HCT116 (cell line): Measurements from ENCODE around the gene SNAPC1. TPM values are rescaled to one million over a fixed set of nuclear protein-coding genes. Genes with fewer than 3 reads are reported as not detected.

ENCODE experiments used
- ATAC-seq: fragments of 200-7000 bp; cut with Tn5 transposase; 2 replicates; pipeline ENCODE4 v1.9.1; 2020; ENCODE audit warnings: mild to moderate bottlenecking, moderate library complexity
- BruUV-seq: library from RNA; stranded (reverse); fragments of 400-500 nt; replicated peaks from 2 replicates; lab custom pipeline; 2021; lab: Mats Ljungman, UMichigan
- CTCF ChIA-PET: fragments of 300-600 bp; sonication (Branson Sonifier 250); formaldehyde crosslinking; loops from one replicate; lab custom pipeline; 2021; ENCODE audit warnings: antibody characterized with exemption; lab: Charles Lee
- POLR2A ChIA-PET: fragments of 300-600, 350-600 bp; sonication (Branson Sonifier 250); formaldehyde crosslinking; loops from one replicate; lab custom pipeline; 2021; ENCODE audit warnings: antibody characterized with exemption; lab: Charles Lee
- RAD21 ChIA-PET, 2 experiments: fragments of 300-600 bp; sonication (Branson Sonifier 250); formaldehyde crosslinking; loops; one replicate each; lab custom pipeline; 2023; ENCODE audit warnings: low total read pairs in 2 of 2; ENCODE audit not compliant: uncharacterized antibody in 2 of 2, unreplicated experiment in 2 of 2, low non-redundant PET in 1 of 2; lab: Charles Lee
- DNase-seq: peaks from one replicate; pipeline ENCODE4 v3.0.0-alpha.2; 2010; ENCODE audit warnings: low read depth, low spot score
- H2AFZ ChIP-seq: fragments of 200-600 bp; shearing (Covaris generic), sonication (generic); 2 replicates; pipeline ENCODE4 v1.6.1; 2017; ENCODE audit warnings: low read depth, mixed run types, mixed read lengths, antibody characterized with exemption, low read length; ENCODE audit not compliant: poor library complexity, severe bottlenecking
- H3K27ac ChIP-seq: 2 replicates; pipeline ENCODE4 v1.5.1; 2012; ENCODE audit warnings: low read depth, low read length
- H3K27me3 ChIP-seq: fragments of 200-600 bp; sonication (generic); 2 replicates; pipeline ENCODE4 v1.6.1; 2016; ENCODE audit warnings: mixed run types, low read length, mixed read lengths; ENCODE audit not compliant: insufficient read depth
- H3K36me3 ChIP-seq, 2 experiments: fragments of 200-500 bp in 1 of 2; fragments of 200-600 bp in 1 of 2; sonication (Bioruptor generic) in 1 of 2; sonication (generic) in 1 of 2; 2 replicates each; pipeline versions ENCODE4 v1.5.1 to v1.6.1; 2014 to 2016; ENCODE audit warnings: low read length in 2 of 2, inconsistent platforms in 1 of 2, mixed read lengths in 1 of 2, mixed run types in 1 of 2; ENCODE audit not compliant: insufficient read depth in 2 of 2, control insufficient read depth in 1 of 2
- H3K4me1 ChIP-seq, 2 experiments: fragments of 200-600 bp in 1 of 2; sonication (generic) in 1 of 2; 2 replicates each; pipeline versions ENCODE4 v1.5.1 to v1.6.1; 2012 to 2017; ENCODE audit warnings: low read length in 2 of 2, inconsistent platforms in 1 of 2, mild to moderate bottlenecking in 1 of 2, mixed read lengths in 1 of 2, mixed run types in 1 of 2, moderate library complexity in 1 of 2; ENCODE audit not compliant: insufficient read depth in 2 of 2, control insufficient read depth in 1 of 2
- H3K4me2 ChIP-seq: fragments of 200-600 bp; sonication (generic); 2 replicates; pipeline ENCODE4 v1.6.1; 2017; ENCODE audit warnings: mixed run types, low read length, mixed read lengths
- H3K4me3 ChIP-seq, 2 experiments: fragments of 200-600 bp in 1 of 2; sonication (generic) in 1 of 2; replicated peaks in 1 of 2; 2 replicates each; pipeline ENCODE4 v1.5.1; 2011 to 2016; ENCODE audit warnings: low read length in 2 of 2, control low read depth in 1 of 2, low read depth in 1 of 2, mild to moderate bottlenecking in 1 of 2, mixed read lengths in 1 of 2, mixed run types in 1 of 2
- H3K79me2 ChIP-seq: fragments of 200-600 bp; sonication (generic); 2 replicates; pipeline ENCODE4 v1.6.1; 2017; ENCODE audit warnings: mild to moderate bottlenecking, mixed run types, low read length, moderate library complexity, mixed read lengths; ENCODE audit not compliant: insufficient read depth
- H3K9ac ChIP-seq: fragments of 200-600 bp; sonication (generic); 2 replicates; pipeline ENCODE4 v1.6.1; 2016; ENCODE audit warnings: low read length, mixed read lengths
- H3K9me2 ChIP-seq: fragments of 200-600 bp; sonication (generic), shearing (Covaris generic); 2 replicates; pipeline ENCODE4 v1.6.1; 2017; ENCODE audit warnings: mixed run types, mild to moderate bottlenecking, moderate library complexity; ENCODE audit not compliant: insufficient read depth
- H3K9me3 ChIP-seq, 2 experiments: fragments of 200-500 bp in 1 of 2; fragments of 200-600 bp in 1 of 2; sonication (Bioruptor generic) in 1 of 2; sonication (generic) in 1 of 2; 2 replicates each; pipeline ENCODE4 v1.6.1; 2014 to 2017; ENCODE audit warnings: low read length in 2 of 2, mixed read lengths in 2 of 2, inconsistent platforms in 1 of 2, low read depth in 1 of 2, mild to moderate bottlenecking in 1 of 2, mixed run types in 1 of 2, moderate library complexity in 1 of 2; ENCODE audit not compliant: control insufficient read depth in 1 of 2, insufficient read depth in 1 of 2
- H4K20me1 ChIP-seq: fragments of 200-600 bp; sonication (generic), shearing (Covaris generic); 2 replicates; pipeline ENCODE4 v1.6.1; 2017; ENCODE audit warnings: mixed run types, mild to moderate bottlenecking, moderate library complexity; ENCODE audit not compliant: insufficient read depth
- CEBPB ChIP-seq: IDR thresholded peaks from 2 replicates; pipeline ENCODE4 v1.6.1; 2012; ENCODE audit warnings: low read depth
- EGR1 ChIP-seq: IDR thresholded peaks from 2 replicates; pipeline ENCODE4 v1.6.1; 2012; ENCODE audit warnings: low read depth
- EZH2 ChIP-seq: fragments of 200-600 bp; sonication (generic); IDR thresholded peaks from 2 replicates; pipeline ENCODE4 v1.6.1; 2017; ENCODE audit warnings: antibody characterized with exemption, mixed run types
- EZH2phosphoT487 ChIP-seq: fragments of 200-600 bp; IDR thresholded peaks from 2 replicates; pipeline ENCODE4 v1.6.1; 2018; ENCODE audit warnings: antibody characterized with exemption, borderline replicate concordance
- JUND ChIP-seq: IDR thresholded peaks from 2 replicates; pipeline ENCODE4 v1.6.1; 2012
- SIN3A ChIP-seq: IDR thresholded peaks from 2 replicates; pipeline ENCODE4 v1.6.1; 2012; ENCODE audit warnings: low read depth
- SP1 ChIP-seq: IDR thresholded peaks from 2 replicates; pipeline ENCODE4 v1.6.1; 2012; ENCODE audit warnings: low read depth
- SRF ChIP-seq: IDR thresholded peaks from 2 replicates; pipeline ENCODE4 v1.6.1; 2012; ENCODE audit warnings: low read depth
- YY1 ChIP-seq: IDR thresholded peaks from 2 replicates; pipeline ENCODE4 v1.6.1; 2011; ENCODE audit warnings: low read length, low read depth, moderate library complexity, mild to moderate bottlenecking; ENCODE audit not compliant: insufficient replicate concordance; ENCODE audit errors: extremely low read depth
- ZFX ChIP-seq: fragments of 450-650 bp; IDR thresholded peaks from 2 replicates; pipeline ENCODE4 v1.6.1; 2017
- ZNF274 ChIP-seq: fragments of 200-500 bp; sonication (Bioruptor generic); IDR thresholded peaks from 2 replicates; pipeline ENCODE4 v1.6.1; 2014; ENCODE audit warnings: mild to moderate bottlenecking, low read depth, low read length, inconsistent platforms
- intact Hi-C: fragments of 100-400 bp; cut with micrococcal nuclease; formaldehyde crosslinking; loops from 2 replicates; pipeline ENCODE4 v1.10.0; 2022
- total RNA-seq: library from RNA; stranded (reverse); gene quantifications from one replicate; pipeline ENCODE4 v1.2.1, GENCODE V29; 2021; ENCODE audit not compliant: unreplicated experiment
- TF ChIP-seq, protein P1 (sequence below), 3 experiments: fragments of 200-600 bp in 1 of 3; sonication (generic) in 1 of 3; IDR thresholded peaks in 2 of 3; conservative IDR thresholded peaks in 1 of 3; 2 replicates each; pipeline ENCODE4 v1.5.1; 2012 to 2017; ENCODE audit warnings: low read depth in 2 of 3, low read length in 2 of 3, antibody characterized with exemption in 1 of 3, borderline replicate concordance in 1 of 3, control low read depth in 1 of 3, mild to moderate bottlenecking in 1 of 3, mixed read lengths in 1 of 3, mixed run types in 1 of 3, moderate library complexity in 1 of 3; ENCODE audit not compliant: insufficient read depth in 1 of 3
- TF ChIP-seq, protein P2 (sequence below): IDR thresholded peaks from 2 replicates; pipeline ENCODE4 v1.6.1; 2012

Gene SNAPC1
- total RNA-seq, 1 experiment from 2014 or later, result 8.2 TPM

DNA sequence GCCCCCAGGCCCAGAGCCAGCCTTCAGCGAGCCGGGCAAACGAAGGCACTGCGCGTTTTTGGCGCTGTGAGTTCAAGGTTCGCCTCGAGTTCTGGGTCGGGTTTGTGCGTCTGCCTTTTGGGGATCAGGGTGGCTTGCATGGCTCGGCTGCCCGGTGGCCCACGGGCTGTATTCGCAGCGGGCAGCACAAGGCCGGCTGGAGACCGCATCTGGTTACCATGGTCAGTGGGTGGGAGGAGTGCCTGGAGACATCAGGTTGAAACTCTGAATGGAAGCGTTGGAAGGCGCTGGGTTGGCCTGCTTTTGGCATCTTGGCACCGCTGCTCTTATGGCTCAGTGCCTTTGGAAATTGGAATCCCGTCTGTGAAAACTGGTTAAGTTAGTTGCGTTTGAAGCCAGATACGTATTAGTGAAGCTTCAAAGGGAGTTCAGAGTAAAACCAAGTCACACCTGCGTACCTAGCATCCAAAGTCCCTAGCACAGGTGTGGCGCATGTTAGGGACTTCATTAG is 50.9 kb downstream of the SNAPC1 start:
- Histone ChIP-seq H3K36me3 (no peaks in the 10 kb centered on the region), H3K27ac (no peak overlapping the region), H3K9me3 (no peaks in the 10 kb centered on the region), H3K4me3 (no peak overlapping the region), H3K9ac (no peak overlapping the region), H3K4me1 (no peaks in the 10 kb centered on the region), H3K4me2 (no peak overlapping the region), H4K20me1 (no peaks in the 10 kb centered on the region), H2AFZ (no peak overlapping the region), H3K9me2 (no peaks in the 10 kb centered on the region), H3K27me3 (no peaks in the 10 kb centered on the region; the same call in 1 of the 2 replicates), H3K79me2 (no peaks in the 10 kb centered on the region)
- intact Hi-C loops, result no loop called here
- ATAC-seq (no peak), DNase-seq (no peak)
- ChIA-PET CTCF (no interaction called here), RAD21 (no interaction called here), POLR2A (no interaction called here)
- TF ChIP-seq, protein P1, sequence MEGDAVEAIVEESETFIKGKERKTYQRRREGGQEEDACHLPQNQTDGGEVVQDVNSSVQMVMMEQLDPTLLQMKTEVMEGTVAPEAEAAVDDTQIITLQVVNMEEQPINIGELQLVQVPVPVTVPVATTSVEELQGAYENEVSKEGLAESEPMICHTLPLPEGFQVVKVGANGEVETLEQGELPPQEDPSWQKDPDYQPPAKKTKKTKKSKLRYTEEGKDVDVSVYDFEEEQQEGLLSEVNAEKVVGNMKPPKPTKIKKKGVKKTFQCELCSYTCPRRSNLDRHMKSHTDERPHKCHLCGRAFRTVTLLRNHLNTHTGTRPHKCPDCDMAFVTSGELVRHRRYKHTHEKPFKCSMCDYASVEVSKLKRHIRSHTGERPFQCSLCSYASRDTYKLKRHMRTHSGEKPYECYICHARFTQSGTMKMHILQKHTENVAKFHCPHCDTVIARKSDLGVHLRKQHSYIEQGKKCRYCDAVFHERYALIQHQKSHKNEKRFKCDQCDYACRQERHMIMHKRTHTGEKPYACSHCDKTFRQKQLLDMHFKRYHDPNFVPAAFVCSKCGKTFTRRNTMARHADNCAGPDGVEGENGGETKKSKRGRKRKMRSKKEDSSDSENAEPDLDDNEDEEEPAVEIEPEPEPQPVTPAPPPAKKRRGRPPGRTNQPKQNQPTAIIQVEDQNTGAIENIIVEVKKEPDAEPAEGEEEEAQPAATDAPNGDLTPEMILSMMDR (IDR thresholded peaks at IDR 0.05 in 2 of 3, conservative IDR thresholded peaks at IDR 0.05 in 1 of 3; ENCODE audit: borderline replicate concordance in 1 of 3, insufficient read depth in 1 of 3, low read depth in 2 of 3, low read length in 2 of 3), result no peak
- TF ChIP-seq EGR1, result no peak
- no peak for TF ChIP-seq ZNF274
- TF ChIP-seq EZH2phosphoT487, result no peak
- TF ChIP-seq, protein P2, sequence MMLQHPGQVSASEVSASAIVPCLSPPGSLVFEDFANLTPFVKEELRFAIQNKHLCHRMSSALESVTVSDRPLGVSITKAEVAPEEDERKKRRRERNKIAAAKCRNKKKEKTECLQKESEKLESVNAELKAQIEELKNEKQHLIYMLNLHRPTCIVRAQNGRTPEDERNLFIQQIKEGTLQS, result no peak
- TF ChIP-seq CEBPB, result no peak
- no peak for TF ChIP-seq SRF
- no peak for TF ChIP-seq SIN3A
- TF ChIP-seq EZH2, result no peak
- no peak for TF ChIP-seq YY1
- TF ChIP-seq JUND, result no peak
- no peak for TF ChIP-seq SP1
- no peak for TF ChIP-seq ZFX
- BruUV-seq, result no TSS peak
